ENCODE measurements around the gene C5AR2. TPM values are rescaled to one million over a fixed set of nuclear protein-coding genes. Genes with fewer than 3 reads are reported as not detected.
"Not testable (repeated sequence)": the region's sequence is repeated elsewhere in the genome, so short reads cannot be mapped to it uniquely, and the experiment has no call there.

Gene C5AR2
- total RNA-seq, 2 donors from 2014 or later = not detected

DNA sequence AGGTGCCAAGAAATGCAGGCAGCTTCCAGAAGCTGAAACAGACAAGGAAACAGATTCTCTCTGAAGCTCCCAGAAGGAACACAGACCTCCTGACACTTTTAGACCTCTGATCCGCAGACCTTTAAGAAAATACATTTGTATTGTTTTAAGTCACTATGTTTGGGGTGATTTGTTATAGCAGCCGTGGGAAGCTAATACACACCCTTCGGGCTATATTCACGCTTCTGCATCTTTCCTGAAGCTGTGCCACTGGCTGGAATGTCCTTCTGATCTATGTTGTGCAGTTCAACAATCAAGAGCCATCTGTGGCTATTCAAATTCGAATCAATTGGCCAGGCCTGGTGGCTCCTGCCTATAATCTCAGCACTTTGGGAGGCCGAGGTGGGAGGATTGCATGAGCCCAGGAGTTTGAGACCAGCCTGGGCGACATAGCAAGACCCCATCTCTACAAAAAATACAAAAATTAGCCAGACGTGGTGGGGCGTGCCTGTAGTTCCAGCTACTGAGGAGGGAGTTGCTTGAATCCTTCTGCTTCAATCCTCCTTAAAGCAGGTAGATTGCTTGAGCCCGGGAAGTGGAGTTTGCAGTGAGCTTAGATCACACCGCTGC lies 11.3 kb downstream of the C5AR2 start:
- no peak overlapping the region for H3K4me3 Mint-ChIP-seq
- Histone ChIP-seq H3K27ac (ENCODE audit: low read depth, low read length) (no peak overlapping the region), H3K4me3 (ENCODE audit: low read length) (no peak overlapping the region), H3K9me3 (ENCODE audit: control insufficient read depth, low read length) (no peaks in the 10 kb centered on the region), H3K4me1 (ENCODE audit: control insufficient read depth, insufficient read depth, low read length) (no peaks in the 10 kb centered on the region), H3K36me3 (ENCODE audit: control insufficient read depth, insufficient read depth, low read length) (no peaks in the 10 kb centered on the region), H3K27me3 (ENCODE audit: control insufficient read depth, insufficient read depth, low read length, poor library complexity, severe bottlenecking) (no peaks in the 10 kb centered on the region), H3K9ac (ENCODE audit: extremely low read depth, low read length, poor library complexity, severe bottlenecking) (no peak overlapping the region)
- H3K27me3 Mint-ChIP-seq (ENCODE audit: insufficient read depth) = no peaks in the 10 kb centered on the region
- no peaks in the 10 kb centered on the region for H3K9me3 Mint-ChIP-seq
- TF ChIP-seq, protein P1, sequence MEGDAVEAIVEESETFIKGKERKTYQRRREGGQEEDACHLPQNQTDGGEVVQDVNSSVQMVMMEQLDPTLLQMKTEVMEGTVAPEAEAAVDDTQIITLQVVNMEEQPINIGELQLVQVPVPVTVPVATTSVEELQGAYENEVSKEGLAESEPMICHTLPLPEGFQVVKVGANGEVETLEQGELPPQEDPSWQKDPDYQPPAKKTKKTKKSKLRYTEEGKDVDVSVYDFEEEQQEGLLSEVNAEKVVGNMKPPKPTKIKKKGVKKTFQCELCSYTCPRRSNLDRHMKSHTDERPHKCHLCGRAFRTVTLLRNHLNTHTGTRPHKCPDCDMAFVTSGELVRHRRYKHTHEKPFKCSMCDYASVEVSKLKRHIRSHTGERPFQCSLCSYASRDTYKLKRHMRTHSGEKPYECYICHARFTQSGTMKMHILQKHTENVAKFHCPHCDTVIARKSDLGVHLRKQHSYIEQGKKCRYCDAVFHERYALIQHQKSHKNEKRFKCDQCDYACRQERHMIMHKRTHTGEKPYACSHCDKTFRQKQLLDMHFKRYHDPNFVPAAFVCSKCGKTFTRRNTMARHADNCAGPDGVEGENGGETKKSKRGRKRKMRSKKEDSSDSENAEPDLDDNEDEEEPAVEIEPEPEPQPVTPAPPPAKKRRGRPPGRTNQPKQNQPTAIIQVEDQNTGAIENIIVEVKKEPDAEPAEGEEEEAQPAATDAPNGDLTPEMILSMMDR (conservative IDR thresholded peaks at IDR 0.05) = no peak
- WGBS, 2 experiments (ENCODE audit: insufficient coverage in 1 of 2, insufficient read length in 1 of 2) = 85 to 87% methylated on average over 10 to 11 of the region's 11 CpGs
- H3K4me1 Mint-ChIP-seq = no peaks in the 10 kb centered on the region
- no peaks in the 10 kb centered on the region for H3K36me3 Mint-ChIP-seq (ENCODE audit: low read depth)
- DNase-seq = no peak
- H3K27ac Mint-ChIP-seq = no peak overlapping the region

GRCh38 chr19:47344425-47344824 lies 12.4 kb downstream of the C5AR2 start:
- H3K36me3 Mint-ChIP-seq (ENCODE audit: low read depth) = peaks cover 3% of the 10 kb centered on the region
- TF ChIP-seq, protein P1 (conservative IDR thresholded peaks at IDR 0.05) = no peak
- H3K9me3 Mint-ChIP-seq = peaks cover 3% of the 10 kb centered on the region
- no peak overlapping the region for H3K4me3 ChIP-seq (ENCODE audit: low read length)
- no peak overlapping the region for H3K4me3 Mint-ChIP-seq
- WGBS, 2 experiments (ENCODE audit: insufficient coverage in 1 of 2, insufficient read length in 1 of 2) = 80 to 93% methylated on average over 1 of the region's 1 CpG
- H3K9me3 ChIP-seq (ENCODE audit: control insufficient read depth, low read length) = no peaks in the 10 kb centered on the region
- H3K4me1 Mint-ChIP-seq = peaks cover 3% of the 10 kb centered on the region
- DNase-seq = no peak
- no peaks in the 10 kb centered on the region for H3K36me3 ChIP-seq (ENCODE audit: control insufficient read depth, insufficient read depth, low read length)
- no peak overlapping the region for H3K9ac ChIP-seq (ENCODE audit: extremely low read depth, low read length, poor library complexity, severe bottlenecking)
- peaks cover 3% of the 10 kb centered on the region for H3K27me3 Mint-ChIP-seq (ENCODE audit: insufficient read depth)
- no peaks in the 10 kb centered on the region for H3K27me3 ChIP-seq (ENCODE audit: control insufficient read depth, insufficient read depth, low read length, poor library complexity, severe bottlenecking)
- H3K4me1 ChIP-seq (ENCODE audit: control insufficient read depth, insufficient read depth, low read length) = no peaks in the 10 kb centered on the region
- no peak overlapping the region for H3K27ac Mint-ChIP-seq
- no peak overlapping the region for H3K27ac ChIP-seq (ENCODE audit: low read depth, low read length)

DNA sequence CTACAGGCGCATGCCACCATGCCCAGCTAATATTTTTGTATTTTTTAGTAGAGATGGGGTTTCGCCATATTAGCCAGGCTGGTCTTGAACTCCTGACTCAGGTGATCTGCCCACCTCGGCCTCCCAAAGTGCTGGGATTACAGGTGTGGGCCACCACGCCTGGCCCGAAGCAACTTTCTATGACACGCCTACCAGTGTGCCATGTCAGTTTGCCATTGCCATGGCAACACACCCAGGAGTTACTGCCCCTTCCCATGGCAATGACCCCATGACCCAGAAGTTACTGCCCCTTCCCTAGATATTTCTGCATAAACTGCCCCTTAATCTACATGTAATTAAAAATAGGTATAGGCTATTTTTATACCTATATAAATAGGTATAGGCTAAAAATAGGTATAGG lies 14.0 kb downstream of the C5AR2 start:
- H3K27me3 Mint-ChIP-seq (ENCODE audit: insufficient read depth); H3K27ac ChIP-seq (ENCODE audit: low read depth, low read length); DNase-seq; H3K9me3 Mint-ChIP-seq; H3K4me3 Mint-ChIP-seq; H3K4me1 ChIP-seq (ENCODE audit: control insufficient read depth, insufficient read depth, low read length); H3K9ac ChIP-seq (ENCODE audit: extremely low read depth, low read length, poor library complexity, severe bottlenecking); H3K9me3 ChIP-seq (ENCODE audit: control insufficient read depth, low read length); H3K4me1 Mint-ChIP-seq; H3K36me3 ChIP-seq (ENCODE audit: control insufficient read depth, insufficient read depth, low read length); H3K36me3 Mint-ChIP-seq (ENCODE audit: low read depth); H3K27ac Mint-ChIP-seq; H3K4me3 ChIP-seq (ENCODE audit: low read length); H3K27me3 ChIP-seq (ENCODE audit: control insufficient read depth, insufficient read depth, low read length, poor library complexity, severe bottlenecking): not testable (repeated sequence)
- 88 to 91% methylated on average over 4 to 6 of the region's 6 CpGs for WGBS, 2 experiments (ENCODE audit: insufficient coverage in 1 of 2, insufficient read length in 1 of 2)

Measured in endodermal cell (in vitro differentiated cells).